ENCODE measurements around the gene NHSL1.

NHSL1 gene

GRCh38 chr6:138424004-138424904, 75.0 kb downstream of the NHSL1 start:
- DNase-seq, result no peak

GRCh38 chr6:138422861-138423260, 76.4 kb downstream of the NHSL1 start:
- no peak for DNase-seq

- no peak for DNase-seq
These were observed 77.7 kb downstream of the NHSL1 start for GRCh38 chr6:138421608-138422007.

- DNase-seq, result no peak
These were observed 78.2 kb downstream of the NHSL1 start for GRCh38 chr6:138421089-138421488.

- DNase-seq, result no peak
These were observed 78.9 kb downstream of the NHSL1 start for GRCh38 chr6:138420356-138420755.

GRCh38 chr6:138419766-138420165, 79.5 kb downstream of the NHSL1 start:
- DNase-seq, result no peak

GRCh38 chr6:138418118-138418742, 81.1 kb downstream of the NHSL1 start:
- DNase-seq, result no peak

- DNase-seq, result no peak
These were observed 81.7 kb downstream of the NHSL1 start for GRCh38 chr6:138417493-138418117.

GRCh38 chr6:138416206-138416605, 83.1 kb downstream of the NHSL1 start:
- DNase-seq, result no peak

GRCh38 chr6:138415125-138415524, 84.2 kb downstream of the NHSL1 start:
- no peak for DNase-seq

- no peak for DNase-seq
These were observed 88.1 kb downstream of the NHSL1 start for GRCh38 chr6:138410972-138411880.

GRCh38 chr6:138410048-138410735, 89.1 kb downstream of the NHSL1 start:
- DNase-seq, result no peak

- DNase-seq, result no peak
These were observed 92.9 kb downstream of the NHSL1 start for GRCh38 chr6:138406443-138406842.

- DNase-seq, result no peak
These were observed 93.4 kb downstream of the NHSL1 start for GRCh38 chr6:138405816-138406413.

- peak; percentile 24 for DNase-seq
These were observed 94.5 kb downstream of the NHSL1 start for GRCh38 chr6:138404666-138405337.

- DNase-seq, result peak; percentile 90
These were observed 95.3 kb downstream of the NHSL1 start, which contains the start of gene HEBP2 for GRCh38 chr6:138403801-138404665. Gene HEBP2, plus strand, starts transcription at chr6:138404223. Its CDS starts 273 bp downstream, at chr6:138404496.

- DNase-seq, result peak; percentile 13
These were observed 95.9 kb downstream of the NHSL1 start for GRCh38 chr6:138403324-138403800.

GRCh38 chr6:138402838-138403187, 96.5 kb downstream of the NHSL1 start:
- DNase-seq, result no peak

GRCh38 chr6:138401960-138402837, 97.1 kb downstream of the NHSL1 start:
- no peak for DNase-seq
